GM18511 (cell line): ENCODE data around the gene B3GAT1.

Experiments
- ATAC-seq: cut with Tn5 transposase; IDR thresholded peaks from one replicate; pipeline ENCODE4 v1.9.1; 2021; ENCODE audit warnings: mild to moderate bottlenecking, moderate library complexity; ENCODE audit not compliant: unreplicated experiment

B3GAT1 gene

DNA sequence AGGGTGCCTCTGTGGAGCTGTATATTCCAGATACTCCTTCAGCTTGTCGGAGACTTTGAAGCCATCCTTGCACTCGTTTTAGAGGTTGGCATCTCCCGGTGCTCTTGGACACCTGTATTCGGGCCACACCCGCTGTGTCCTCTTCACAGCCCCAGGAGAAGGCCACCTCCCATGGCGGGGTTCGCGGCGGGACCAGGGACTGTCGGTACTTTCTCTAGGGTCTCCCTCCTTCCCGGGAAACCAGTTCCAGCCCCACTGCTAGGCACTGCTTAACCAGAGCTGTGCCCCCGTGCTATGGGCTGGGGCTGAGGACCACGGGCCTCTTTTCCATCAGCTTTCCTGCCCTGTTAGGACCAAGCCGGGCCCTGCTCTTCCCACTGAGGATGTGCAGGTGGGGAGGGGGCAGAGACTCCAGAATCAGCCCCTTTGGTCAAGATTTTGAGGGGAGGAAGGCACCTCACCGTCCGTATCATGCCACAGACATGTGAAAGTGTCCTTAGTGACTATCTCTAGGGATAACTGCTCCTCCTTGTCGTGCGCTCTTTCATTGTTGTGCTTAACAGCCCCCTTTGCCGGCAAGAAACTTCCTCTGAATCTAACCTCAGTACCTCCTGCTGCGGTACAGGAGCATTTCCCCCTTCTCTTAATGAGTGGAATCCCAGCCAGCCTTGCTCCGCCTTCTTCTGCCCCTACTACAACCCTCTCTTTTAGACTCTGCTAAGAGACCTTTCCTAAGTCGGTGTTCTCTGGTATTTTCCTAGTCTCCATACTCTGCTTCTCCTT, 1.2 kb upstream of the B3GAT1 start:
- ATAC-seq, result no peak

DNA sequence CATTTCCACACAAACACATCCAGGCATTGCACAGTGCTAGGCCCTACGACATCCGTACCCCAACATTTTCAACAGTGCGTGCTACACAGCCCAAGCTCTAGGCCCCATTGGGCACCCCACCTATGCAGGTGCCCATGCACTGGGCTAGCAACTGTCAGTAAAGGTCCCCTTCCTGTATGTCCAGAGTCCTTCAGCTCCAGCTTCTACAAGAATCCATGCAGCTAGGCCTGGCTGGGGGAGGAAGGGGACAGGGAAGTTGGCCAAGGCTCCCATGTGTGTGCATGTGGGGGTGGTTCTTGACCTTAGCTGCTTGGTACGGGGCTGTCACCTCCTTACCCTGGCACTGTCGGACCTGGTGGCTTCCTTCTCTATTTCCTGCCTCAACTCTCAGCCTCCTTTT, 1.3 kb downstream of the B3GAT1 start:
- ATAC-seq, result no peak

DNA sequence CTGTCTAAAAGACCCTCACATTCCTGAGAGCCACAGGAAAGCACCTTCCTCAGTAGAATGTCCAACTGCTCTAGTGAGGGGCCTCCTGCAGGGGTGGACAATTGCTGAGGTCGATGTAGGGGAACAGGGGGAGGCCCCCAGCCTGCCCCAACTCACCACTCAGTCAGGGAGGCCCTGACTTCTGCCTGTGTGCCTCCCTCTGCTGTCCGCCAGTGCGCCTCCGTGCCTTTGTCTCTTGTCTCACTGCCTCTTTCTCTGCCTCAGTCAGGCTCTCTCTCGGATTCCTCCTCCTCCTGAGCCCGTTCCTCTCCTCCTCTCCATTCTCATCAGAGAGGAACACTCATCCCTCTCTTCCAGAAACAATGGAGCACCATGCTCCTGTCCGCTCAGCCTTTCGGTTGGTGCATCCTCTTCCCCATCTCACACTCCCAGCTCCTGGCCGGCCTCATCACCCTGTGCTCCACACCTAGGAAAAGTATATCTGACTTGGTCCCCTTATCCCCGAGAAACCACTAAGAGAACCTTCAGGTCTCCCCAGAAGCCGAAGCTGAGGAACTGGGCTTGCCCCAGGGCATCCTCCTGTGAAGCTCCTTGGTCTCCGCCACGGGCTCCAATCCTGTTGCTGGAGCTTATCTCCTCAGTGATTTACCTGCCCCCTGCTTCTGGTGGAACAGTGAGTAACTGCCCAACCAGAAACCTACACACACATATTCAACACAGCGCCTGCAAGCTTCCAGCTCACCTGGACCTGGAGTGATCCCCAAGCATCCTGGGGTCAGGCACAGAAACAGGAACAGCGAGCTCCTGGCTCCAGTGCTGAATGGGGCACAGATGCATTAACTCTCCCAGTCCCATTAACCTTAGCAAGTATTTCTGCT, 2.3 kb downstream of the B3GAT1 start:
- no peak for ATAC-seq

DNA sequence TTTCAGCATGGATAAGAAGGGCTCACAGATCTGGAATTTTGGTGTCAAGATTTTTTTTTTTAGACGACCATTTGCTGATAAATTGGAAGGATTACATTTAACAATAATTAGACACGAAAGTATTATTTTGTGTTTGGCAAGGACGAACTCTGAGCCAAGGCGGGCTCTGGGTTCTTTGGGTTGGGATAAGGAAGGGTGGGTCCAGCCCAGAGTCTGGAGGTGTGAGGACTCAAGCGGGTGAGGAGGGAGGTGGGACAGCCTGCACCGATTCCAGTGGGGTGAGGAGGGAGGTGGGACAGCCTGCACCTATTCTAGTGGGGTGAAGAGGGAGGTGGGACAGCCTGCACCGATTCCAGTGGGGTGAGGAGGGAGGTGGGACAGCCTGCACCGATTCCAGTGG, 4.1 kb downstream of the B3GAT1 start:
- no peak for ATAC-seq

DNA sequence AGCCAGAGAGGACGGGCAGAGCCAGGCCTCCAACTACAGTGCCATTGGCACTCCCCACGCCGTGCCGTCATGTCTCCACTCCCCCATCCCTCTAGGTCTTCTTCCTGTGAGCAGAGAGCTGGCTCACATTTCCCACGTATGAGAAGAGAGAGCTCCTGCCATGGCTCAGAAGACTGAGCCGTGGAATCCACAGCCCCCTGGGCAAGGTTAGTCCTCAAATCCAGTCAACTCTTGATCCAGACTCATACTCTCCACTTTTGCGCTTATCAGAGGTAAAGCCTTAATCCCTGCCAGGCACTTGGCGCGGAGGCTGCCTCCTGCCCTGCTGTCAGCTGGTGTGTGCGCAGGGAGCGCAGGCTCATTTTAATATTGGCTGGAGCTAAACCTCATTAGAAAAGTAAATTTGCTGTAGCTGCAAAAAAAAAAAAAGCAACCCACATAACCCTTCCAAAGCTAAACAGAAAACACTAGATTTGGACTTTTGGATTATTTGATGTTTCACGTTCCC, 4.7 kb downstream of the B3GAT1 start:
- no peak for ATAC-seq

DNA sequence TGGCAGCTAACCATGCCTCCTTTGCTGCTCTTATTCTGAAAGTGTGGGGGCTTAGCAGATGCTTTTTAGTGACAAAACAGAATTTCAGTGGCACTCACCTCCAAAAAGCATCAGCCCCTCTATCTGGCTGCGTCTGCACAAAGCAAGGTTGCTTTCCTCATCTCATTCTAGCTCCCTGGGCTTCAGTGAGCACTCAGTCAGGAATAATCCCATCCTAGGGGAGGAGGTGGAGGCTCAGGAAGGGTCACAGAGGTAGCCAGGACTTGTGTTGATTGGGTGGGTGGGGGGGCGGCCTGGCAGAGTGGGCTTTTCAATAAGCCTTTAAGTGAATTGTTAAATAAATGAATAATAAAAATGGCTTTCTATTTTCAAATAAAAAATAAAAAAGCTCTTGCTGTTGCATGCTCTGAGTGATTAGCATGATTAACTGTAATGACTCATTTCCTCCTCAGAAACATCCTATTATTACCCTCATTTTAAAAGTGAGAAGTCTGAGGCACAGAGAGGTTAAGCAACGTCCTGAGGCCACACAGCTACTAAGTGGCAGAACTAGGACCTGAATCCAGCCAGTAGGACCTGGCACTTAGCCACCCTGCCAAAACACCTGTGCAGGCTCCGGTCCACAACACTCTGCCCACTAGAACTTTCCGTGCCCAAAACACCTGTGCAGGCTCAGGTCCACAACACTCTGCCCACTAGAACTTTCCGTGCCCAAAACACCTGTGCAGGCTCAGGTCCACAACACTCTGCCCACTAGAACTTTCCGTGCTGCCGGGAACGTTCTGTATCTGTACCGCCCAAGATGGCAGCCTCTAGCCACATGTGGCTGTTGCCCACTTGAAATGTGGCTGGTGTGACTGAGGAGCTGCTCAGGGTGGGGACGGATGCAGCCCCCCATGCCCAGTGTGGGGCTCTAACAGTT, 5.5 kb downstream of the B3GAT1 start:
- ATAC-seq, result no peak

DNA sequence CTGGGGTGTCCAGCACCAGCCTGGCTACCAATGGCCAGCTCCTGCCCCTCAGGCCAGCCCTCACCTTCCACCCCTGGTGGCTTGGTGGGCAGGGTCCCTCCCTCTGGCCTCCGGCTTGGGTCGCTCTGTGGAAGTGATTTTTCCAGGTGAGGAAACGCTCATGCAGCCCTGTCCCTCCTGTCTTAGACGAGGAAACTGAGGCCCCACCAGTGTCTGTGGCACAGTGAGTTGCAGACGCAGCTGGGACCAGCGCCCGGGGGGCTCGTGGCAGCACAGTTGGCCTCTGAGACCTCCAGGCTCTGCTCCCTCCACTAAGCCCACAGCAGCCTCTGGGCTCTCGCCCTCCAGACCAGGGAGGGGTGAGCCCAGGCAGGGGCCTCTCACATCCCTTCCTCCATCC, 6.2 kb downstream of the B3GAT1 start:
- no peak for ATAC-seq

DNA sequence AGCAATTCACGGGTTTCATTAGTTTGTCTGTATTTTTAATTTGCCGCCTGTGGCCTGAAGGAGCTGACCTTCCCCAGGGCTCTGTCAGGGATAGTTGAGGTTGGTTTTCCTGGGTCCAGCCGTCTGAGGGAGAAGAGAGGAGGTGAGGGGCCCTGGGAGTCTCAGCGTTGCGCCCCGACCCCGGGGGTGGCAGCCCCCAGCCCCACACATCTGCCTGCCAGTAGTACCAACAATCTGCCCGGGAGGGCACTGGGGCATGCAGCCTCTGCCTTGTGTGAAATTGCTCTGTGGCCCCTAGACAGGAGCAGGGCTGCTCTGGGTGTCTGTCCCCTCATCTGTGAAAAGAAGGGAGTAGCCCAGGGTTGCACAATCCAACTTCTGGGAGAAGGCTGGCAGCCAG, 6.6 kb downstream of the B3GAT1 start:
- ATAC-seq, result no peak

DNA sequence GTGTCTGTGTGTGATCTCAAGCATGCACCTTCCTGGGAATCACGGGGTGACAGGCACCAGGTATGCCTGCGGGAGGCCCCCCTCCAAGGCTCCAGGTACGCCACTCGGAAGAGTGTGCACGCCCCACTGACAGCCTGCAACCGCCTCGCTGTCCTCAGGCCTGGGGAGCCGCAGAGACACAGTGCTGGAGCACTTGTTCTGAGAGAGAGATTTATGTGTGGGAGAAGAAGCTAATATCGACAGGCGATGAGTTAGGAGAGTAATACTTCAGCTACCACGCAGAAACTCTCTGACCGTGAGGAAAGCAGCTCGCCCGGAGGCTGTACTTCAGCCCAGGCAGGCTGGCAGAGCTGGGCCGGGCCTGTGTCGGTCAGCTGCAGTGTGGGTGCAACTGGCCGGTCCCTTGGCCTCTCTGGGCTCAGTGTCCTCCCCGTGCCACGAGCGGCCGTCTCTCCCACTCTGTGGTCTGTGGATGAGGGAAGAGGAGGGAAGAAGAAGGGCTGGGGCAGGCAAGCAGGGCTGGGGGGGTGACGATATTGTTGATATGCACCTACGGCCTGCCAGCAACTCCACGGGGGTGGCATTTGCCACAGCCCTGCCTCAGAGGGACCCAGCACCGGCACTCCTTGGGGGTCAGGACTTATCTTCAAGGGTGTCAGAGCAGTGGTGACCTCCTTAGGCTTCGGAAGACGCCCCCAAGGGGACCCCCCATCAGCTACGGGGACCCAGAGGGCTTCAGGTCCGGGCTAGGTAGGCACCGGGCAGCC, 7.3 kb downstream of the B3GAT1 start:
- ATAC-seq, result no peak

DNA sequence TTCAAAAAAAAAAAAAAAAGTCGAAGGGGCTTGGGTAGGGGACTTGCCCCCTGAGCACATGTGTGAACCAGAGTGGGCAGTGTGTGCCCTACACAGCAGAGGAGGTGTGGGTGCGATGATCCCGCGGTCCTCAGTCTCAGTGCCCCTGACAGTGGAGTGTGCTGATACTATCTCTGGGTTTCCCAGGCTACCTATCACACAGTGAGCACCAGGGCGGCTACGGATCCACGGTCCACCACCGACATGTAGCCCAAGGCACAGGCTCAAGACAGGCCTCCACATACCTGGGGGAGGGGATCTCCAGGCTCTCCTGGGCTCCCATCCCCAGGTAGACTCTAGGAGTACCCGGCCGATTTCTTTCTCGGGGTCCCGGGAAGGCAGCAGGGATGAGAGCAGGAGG, 9.1 kb downstream of the B3GAT1 start:
- ATAC-seq, result no peak

DNA sequence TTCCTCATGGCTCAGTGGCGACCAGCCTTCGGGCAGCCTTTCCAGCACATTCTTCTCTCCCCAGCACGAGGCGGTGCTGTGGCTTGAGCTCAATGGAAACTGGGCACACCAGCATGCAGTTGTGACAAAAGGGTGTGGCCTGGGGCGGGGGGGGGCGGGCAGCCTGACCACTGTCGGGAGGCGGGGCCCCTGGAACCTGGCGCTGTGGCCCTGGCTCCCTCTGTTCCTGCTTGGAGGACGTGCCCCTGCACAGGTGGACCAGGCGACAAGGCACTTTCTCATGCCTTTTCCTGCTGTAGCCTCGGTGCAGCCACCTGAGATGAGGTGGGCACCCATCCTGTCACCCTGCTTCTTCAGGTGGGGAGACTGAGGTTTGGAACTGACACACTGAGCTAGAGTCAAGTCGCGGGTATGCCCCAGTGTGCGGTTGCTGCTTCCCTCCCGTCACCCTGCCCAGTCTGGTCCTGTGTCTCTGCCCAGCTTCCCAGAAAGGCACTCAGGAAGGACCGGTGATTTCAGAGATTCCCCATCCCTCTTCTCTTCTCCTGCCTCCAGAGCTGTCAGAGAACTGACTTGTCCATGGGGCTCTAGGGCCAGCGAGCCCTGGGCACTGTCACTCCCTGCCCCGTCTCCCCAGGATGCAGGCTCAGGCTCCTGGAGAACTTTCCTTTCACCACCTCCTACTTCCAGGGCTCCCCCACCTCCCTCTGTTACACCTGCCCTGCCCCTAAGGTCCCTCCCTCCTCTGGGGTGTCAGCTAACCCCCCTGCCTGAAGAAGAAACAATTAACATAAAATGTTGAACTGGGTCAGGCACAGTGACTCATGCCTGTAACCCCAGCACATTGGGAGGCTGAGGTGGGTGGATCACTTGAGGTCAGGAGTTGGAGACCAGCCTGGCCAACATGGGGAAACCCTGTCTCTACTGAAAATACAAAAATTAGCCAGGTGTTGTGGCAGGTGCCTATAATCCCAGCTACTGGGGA, 9.9 kb downstream of the B3GAT1 start:
- no peak for ATAC-seq

DNA sequence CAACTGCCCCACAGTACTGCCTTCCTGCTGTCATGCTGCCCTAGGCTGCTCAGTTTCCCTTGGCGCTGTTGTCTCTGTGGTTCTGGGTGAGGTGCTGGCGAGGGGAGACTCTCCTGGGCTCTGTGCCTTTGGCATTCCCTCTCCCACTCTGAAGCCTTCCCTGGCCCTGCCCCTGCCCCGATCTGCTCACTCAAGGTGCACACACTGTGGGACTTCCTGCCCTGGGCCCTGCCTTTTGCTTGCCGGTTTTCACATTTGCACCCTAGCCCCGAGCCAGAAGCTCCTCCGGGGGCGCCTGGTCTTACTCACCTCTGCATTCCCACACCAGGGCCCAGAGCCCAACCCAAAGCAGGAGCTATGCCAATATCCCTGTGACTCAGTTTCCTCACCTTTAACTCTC, 12.0 kb downstream of the B3GAT1 start:
- no peak for ATAC-seq

DNA sequence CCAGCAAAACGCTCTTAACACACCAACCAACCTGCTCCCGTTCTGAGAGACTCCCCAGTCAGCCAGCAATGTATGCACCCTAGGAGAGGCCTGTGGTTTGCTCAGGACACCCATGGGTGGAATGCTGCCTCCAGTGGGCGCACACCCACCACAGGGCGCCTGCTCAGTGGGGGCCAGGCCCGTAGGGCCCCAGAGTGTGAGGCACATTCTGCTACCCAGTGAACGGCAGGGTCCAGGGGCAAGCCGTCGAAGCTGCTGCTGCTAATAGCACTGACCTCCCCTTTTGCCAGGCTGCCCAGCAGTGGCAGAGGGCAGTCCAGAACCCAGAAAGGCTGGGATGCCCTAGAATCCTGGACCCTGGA, 12.8 kb downstream of the B3GAT1 start:
- no peak for ATAC-seq

DNA sequence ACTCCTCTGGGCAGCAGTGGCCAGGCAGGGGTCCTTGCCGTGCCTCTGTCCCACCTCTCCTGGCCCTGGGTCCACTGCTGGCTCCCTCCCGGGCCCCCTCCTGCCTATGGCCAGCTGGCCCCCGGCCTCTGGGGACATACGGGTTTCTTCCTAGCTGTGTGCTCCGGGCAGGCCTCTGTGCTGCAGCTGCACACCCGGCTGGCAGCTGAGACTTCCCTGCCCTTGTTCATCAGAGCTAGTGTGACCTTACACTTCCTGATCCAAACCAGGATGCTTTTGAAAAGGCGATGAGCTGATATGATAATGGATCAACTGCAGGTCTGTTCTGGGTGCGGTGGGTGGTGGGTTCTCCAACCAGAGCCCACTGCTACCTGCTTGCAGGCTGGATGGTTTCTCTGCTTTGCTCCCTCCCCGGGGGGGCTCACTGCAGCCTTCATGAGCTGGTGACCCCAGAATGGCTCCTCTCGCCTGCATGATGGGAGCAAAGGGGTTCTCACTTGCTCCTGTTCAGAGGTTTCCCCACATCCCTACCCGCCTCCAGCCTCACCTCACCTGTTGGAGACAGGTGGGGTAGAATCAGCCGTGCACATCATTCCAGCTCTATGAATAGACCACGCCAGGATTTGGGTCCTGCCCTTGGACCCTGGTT, 13.3 kb downstream of the B3GAT1 start:
- ATAC-seq, result no peak

DNA sequence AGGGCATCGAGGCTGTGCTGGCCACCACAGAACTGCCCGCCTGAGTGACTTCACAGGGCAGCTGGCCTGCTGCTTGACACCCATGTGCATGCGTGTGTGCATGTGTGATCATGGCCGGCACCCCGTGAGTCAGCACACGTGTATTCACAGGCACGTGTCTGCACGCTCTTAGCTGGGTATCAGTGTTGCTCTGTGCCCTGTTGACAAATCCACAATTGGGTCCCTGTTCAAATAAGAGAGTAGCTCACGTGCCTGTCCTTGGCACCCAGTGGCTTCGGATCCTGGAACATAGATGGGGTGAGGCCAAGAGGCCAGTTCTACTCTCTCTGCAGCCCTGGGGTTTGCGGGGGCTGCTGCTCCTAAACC, 14.0 kb downstream of the B3GAT1 start:
- ATAC-seq, result no peak

DNA sequence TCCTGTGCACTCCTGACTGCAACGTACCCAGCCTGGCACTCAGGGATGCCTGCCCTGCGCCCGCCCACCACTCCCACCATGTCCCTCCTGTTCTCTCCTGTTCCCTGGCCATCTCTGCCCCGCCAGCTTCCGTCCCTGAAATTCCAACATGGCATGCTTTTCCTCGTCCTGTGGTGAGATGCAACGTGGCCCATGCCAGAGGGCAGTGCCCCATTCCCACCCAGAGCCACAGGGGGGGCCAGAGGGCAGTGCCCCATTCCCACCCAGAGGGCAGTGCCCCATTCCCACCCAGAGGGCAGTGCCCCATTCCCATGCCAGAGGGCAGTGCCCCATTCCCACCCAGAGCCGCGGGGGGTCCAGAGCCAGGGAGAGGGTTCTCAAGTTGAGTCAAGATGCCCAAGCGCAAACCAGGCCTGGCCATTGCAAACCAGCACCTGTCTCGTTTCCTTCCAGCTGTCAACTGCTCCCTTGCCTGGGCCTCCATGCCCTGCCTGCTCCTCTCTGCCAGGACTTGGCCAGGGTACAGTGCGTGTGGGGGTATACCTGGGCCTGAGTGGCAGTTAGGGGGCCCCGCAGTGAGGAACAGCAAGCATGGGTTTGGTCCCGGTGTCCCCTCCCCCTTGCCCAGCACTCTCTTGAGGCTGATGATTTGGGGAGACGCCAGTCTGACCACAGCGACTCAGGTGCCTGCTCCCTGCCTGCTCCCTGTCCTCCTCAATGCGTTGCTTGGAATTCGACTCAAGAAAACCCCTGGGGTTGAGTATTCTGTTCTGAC, 14.6 kb downstream of the B3GAT1 start:
- ATAC-seq, result no peak

DNA sequence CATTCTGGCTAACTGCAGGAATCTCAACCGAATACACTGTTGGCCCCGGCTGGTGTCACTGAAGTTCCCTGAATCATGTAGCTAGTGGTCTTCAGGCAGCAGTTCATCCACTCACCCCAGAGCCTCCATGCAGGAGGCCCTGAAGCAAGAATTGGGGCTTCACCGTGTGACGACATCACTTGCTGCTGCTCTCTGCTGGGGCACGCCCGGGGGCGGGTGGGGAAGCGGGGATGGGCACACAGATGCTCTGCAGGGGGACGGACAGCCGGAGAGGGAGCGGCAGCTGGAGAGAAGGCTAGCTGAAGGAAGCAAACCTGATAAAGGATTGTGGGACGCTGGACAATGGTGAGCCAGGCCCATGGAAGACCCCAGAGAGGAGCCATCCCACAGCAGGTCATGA, 17.0 kb downstream of the B3GAT1 start:
- no peak for ATAC-seq

DNA sequence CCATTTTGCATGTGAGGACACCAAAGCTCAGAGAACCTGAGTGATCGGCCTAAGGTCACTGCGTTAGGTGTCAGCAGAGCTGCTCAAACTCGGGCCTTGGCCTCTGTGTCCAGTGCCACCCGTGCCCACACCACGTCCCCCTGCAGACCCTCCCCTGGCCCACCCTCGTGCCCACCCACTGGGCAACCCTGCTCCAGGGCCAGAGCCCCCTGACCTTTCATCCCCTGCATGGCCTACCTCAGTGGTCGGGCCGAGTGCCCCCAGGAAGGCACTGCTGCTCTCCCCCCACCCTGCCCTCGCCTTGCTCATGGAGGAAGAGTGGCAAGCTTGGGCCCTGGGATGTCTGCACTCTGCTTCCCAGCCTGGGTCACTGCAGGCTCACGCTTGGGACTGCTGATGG, 17.7 kb downstream of the B3GAT1 start:
- ATAC-seq, result no peak
